HepG2 (cell line): ENCODE data around the gene UBC. TPM values are rescaled to one million over a fixed set of nuclear protein-coding genes. Genes with fewer than 3 reads are reported as not detected.

ENCODE experiments used
- ASH2L ChIP-seq: fragments of 300-600, 200-600 bp; sonication (generic); IDR thresholded peaks from 2 replicates; pipeline ENCODE4 v1.7.0; 2017; ENCODE audit warnings: low read depth, mild to moderate bottlenecking, moderate library complexity, mixed read lengths, low read length; ENCODE audit not compliant: insufficient read length
- ATF3 ChIP-seq: sonication (generic); formaldehyde crosslinking; IDR thresholded peaks from 2 replicates; pipeline ENCODE4 v1.4.0; 2020; ENCODE audit warnings: missing genetic modification reagents
- BHLHE40 ChIP-seq: IDR thresholded peaks from 2 replicates; pipeline ENCODE4 v1.6.1; 2011; ENCODE audit warnings: low read length, improper control_type of control experiment
- CSRNP1 ChIP-seq: sonication (generic); formaldehyde crosslinking; IDR thresholded peaks from 2 replicates; pipeline ENCODE4 v1.8.1; 2023; ENCODE audit warnings: mild to moderate bottlenecking, missing genetic modification reagents
- ELK4 ChIP-seq: sonication (generic); formaldehyde crosslinking; IDR thresholded peaks from 2 replicates; pipeline ENCODE4 v1.9.0; 2021; ENCODE audit warnings: missing genetic modification reagents, borderline replicate concordance
- MTA3 ChIP-seq: sonication (generic); formaldehyde crosslinking; IDR thresholded peaks from 2 replicates; pipeline ENCODE4 v1.4.0; 2020; ENCODE audit warnings: missing genetic modification reagents
- MXD4 ChIP-seq: IDR thresholded peaks from 2 replicates; pipeline ENCODE4 v1.6.1; 2016; ENCODE audit warnings: mild to moderate bottlenecking, missing biosample characterization, missing genetic modification reagents
- SMYD3 ChIP-seq: sonication (generic); formaldehyde crosslinking; IDR thresholded peaks from 2 replicates; pipeline ENCODE4 v1.8.1; 2023; ENCODE audit warnings: mild to moderate bottlenecking, missing genetic modification reagents
- ZNF136 ChIP-seq: sonication (generic); formaldehyde crosslinking; IDR thresholded peaks from 2 replicates; pipeline ENCODE4 v1.8.1; 2022; ENCODE audit warnings: low read depth, mild to moderate bottlenecking, moderate library complexity, missing genetic modification reagents
- ZNF251 ChIP-seq: sonication (generic); formaldehyde crosslinking; IDR thresholded peaks from 2 replicates; pipeline ENCODE4 v1.9.0; 2021; ENCODE audit warnings: mild to moderate bottlenecking, missing genetic modification reagents
- ZNF292 ChIP-seq: sonication (generic); formaldehyde crosslinking; IDR thresholded peaks from 2 replicates; pipeline ENCODE4 v1.8.1; 2022; ENCODE audit warnings: mild to moderate bottlenecking, low read depth, missing genetic modification reagents, borderline replicate concordance
- ZSCAN12 ChIP-seq: sonication (generic); formaldehyde crosslinking; IDR thresholded peaks from 2 replicates; pipeline ENCODE4 v1.9.0; 2021; ENCODE audit warnings: mild to moderate bottlenecking, missing genetic modification reagents
- ZSCAN25 ChIP-seq: sonication (generic); formaldehyde crosslinking; IDR thresholded peaks from 2 replicates; pipeline ENCODE4 v1.8.0; 2022; ENCODE audit warnings: mild to moderate bottlenecking, missing genetic modification reagents
- polyA plus RNA-seq, 8 experiments: library from polyadenylated mRNA; depleted of rRNA in 3 of 8; stranded (reverse) in 7 of 8; unstranded in 1 of 8; fragments of >200 nt; fragmentation: Illumina TruSeq in 4 of 8; extraction: Trizol in 4 of 8; gene quantifications; 2 replicates each; pipeline versions ENCODE4 v1.2.1 to v1.2.3, GENCODE V29; 2011 to 2016; ENCODE audit warnings: low read depth in 4 of 8, missing spikeins in 1 of 8, mixed read lengths in 1 of 8; ENCODE audit not compliant: insufficient read depth in 1 of 8
- total RNA-seq, 5 experiments: library from RNA; depleted of rRNA; stranded (reverse); fragments of >200 nt; fragmentation: Illumina TruSeq; extraction: Trizol; gene quantifications; 2 replicates each; pipeline ENCODE4 v1.2.3, GENCODE V29; 2016; ENCODE audit warnings: low read depth in 1 of 5
- TF ChIP-seq, protein P1 (sequence below): sonication (generic); formaldehyde crosslinking; IDR thresholded peaks from 2 replicates; pipeline ENCODE4 v1.8.1; 2022; ENCODE audit warnings: low read depth, mild to moderate bottlenecking, missing genetic modification reagents
- TF ChIP-seq, protein P2 (sequence below): sonication (generic); formaldehyde crosslinking; conservative IDR thresholded peaks from 2 replicates; pipeline ENCODE4 v1.4.0; 2020; ENCODE audit warnings: mild to moderate bottlenecking, missing genetic modification reagents, moderate library complexity
- TF ChIP-seq, protein P3 (sequence below): IDR thresholded peaks from 2 replicates; pipeline ENCODE4 v1.6.1; 2016

Gene UBC
- total and polyA plus RNA-seq, 2 of the 13 experiments (the other 11 are each of a cell fraction or from before 2014, with no cell fraction given), result 805 to 1,432 TPM

GRCh38 chr12:124914392-124915238 is at the start of gene UBC (continued):
- TF ChIP-seq ASH2L, result peak; percentile 99
- TF ChIP-seq ATF3, result peak; percentile 93
- peak; percentile 87 for TF ChIP-seq CSRNP1 (CRISPR knock-in tag)
- 0 out of 2 replicates have a peak, but pooled peaks have one; percentile 18 for TF ChIP-seq ZSCAN25 (CRISPR knock-in tag)
- no peak for TF ChIP-seq BHLHE40
- no peak; the same call in 1 of the 2 replicates for TF ChIP-seq ZNF136 (CRISPR knock-in tag)
- TF ChIP-seq, protein P1, sequence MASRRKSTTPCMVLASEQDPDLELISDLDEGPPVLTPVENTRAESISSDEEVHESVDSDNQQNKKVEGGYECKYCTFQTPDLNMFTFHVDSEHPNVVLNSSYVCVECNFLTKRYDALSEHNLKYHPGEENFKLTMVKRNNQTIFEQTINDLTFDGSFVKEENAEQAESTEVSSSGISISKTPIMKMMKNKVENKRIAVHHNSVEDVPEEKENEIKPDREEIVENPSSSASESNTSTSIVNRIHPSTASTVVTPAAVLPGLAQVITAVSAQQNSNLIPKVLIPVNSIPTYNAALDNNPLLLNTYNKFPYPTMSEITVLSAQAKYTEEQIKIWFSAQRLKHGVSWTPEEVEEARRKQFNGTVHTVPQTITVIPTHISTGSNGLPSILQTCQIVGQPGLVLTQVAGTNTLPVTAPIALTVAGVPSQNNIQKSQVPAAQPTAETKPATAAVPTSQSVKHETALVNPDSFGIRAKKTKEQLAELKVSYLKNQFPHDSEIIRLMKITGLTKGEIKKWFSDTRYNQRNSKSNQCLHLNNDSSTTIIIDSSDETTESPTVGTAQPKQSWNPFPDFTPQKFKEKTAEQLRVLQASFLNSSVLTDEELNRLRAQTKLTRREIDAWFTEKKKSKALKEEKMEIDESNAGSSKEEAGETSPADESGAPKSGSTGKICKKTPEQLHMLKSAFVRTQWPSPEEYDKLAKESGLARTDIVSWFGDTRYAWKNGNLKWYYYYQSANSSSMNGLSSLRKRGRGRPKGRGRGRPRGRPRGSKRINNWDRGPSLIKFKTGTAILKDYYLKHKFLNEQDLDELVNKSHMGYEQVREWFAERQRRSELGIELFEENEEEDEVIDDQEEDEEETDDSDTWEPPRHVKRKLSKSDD, result 0 out of 2 replicates have a peak, but pooled peaks have one; percentile 15
- TF ChIP-seq, protein P2, sequence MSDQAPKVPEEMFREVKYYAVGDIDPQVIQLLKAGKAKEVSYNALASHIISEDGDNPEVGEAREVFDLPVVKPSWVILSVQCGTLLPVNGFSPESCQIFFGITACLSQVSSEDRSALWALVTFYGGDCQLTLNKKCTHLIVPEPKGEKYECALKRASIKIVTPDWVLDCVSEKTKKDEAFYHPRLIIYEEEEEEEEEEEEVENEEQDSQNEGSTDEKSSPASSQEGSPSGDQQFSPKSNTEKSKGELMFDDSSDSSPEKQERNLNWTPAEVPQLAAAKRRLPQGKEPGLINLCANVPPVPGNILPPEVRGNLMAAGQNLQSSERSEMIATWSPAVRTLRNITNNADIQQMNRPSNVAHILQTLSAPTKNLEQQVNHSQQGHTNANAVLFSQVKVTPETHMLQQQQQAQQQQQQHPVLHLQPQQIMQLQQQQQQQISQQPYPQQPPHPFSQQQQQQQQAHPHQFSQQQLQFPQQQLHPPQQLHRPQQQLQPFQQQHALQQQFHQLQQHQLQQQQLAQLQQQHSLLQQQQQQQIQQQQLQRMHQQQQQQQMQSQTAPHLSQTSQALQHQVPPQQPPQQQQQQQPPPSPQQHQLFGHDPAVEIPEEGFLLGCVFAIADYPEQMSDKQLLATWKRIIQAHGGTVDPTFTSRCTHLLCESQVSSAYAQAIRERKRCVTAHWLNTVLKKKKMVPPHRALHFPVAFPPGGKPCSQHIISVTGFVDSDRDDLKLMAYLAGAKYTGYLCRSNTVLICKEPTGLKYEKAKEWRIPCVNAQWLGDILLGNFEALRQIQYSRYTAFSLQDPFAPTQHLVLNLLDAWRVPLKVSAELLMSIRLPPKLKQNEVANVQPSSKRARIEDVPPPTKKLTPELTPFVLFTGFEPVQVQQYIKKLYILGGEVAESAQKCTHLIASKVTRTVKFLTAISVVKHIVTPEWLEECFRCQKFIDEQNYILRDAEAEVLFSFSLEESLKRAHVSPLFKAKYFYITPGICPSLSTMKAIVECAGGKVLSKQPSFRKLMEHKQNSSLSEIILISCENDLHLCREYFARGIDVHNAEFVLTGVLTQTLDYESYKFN (CRISPR knock-in tag), result peak; percentile 63; the same call in 1 of the 2 replicates
- no peak for TF ChIP-seq MTA3 (CRISPR knock-in tag)
- no peak for TF ChIP-seq SMYD3 (CRISPR knock-in tag)
- TF ChIP-seq MXD4, result peak; percentile 81
- TF ChIP-seq, protein P3, sequence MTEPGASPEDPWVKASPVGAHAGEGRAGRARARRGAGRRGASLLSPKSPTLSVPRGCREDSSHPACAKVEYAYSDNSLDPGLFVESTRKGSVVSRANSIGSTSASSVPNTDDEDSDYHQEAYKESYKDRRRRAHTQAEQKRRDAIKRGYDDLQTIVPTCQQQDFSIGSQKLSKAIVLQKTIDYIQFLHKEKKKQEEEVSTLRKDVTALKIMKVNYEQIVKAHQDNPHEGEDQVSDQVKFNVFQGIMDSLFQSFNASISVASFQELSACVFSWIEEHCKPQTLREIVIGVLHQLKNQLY, result peak; percentile 55; the same call in 1 of the 2 replicates
- no peak for TF ChIP-seq ZNF292 (CRISPR knock-in tag)
- TF ChIP-seq ZNF251 (CRISPR knock-in tag), result no peak
- no peak; the same call in 1 of the 2 replicates for TF ChIP-seq ELK4 (CRISPR knock-in tag)
- TF ChIP-seq ZSCAN12 (CRISPR knock-in tag), result 0 out of 2 replicates have a peak, but pooled peaks have one; percentile 39
